ENCODE results near the gene NPTX2.

Gene NPTX2

DNA sequence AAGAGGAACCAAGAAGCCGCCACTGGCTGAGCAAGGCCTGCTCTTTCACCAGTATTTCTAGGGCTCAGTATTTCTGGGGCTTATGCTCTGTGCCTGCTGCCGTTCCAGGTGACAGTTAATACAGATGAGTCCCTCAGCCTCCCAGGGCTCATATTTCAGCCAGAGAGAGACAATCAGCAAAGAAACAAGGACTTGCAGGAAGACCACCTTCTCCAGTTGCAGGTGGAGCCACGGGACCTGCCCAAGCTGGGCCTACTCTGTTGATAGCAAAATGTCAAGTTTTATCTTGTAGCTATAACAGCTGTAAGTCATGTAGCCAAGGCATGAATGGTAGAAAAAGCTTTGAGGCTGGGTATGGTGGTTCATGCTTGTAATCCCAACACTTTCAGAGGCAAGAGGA, 42.7 kb downstream of the NPTX2 start:
- Histone ChIP-seq H2AFZ (ENCODE audit: low read depth, low read length) (no peak overlapping the region), H3K36me3 (replicated peaks; ENCODE audit: low read depth, low read length) (peaks cover 10% of the 10 kb centered on the region), H3K27me3 (ENCODE audit: low read depth, low read length) (no peaks in the 10 kb centered on the region), H3K4me2 (ENCODE audit: low read length) (no peak overlapping the region), H3K4me1 (ENCODE audit: low read length) (peaks cover 7% of the 10 kb centered on the region; the same call in 1 of the 2 replicates), H3K9me3 (ENCODE audit: insufficient read depth, low read length) (peaks cover 8% of the 10 kb centered on the region; the same call in 1 of the 2 replicates), H3K9ac (ENCODE audit: low read length) (no peak overlapping the region), H4K20me1 (ENCODE audit: insufficient read depth, low read length) (no peaks in the 10 kb centered on the region), H3K27ac (ENCODE audit: low read length) (no peak overlapping the region), H3K4me3 (ENCODE audit: low read length) (no peak overlapping the region), H3K79me2 (ENCODE audit: low read length) (no peaks in the 10 kb centered on the region)
- TF ChIP-seq EZH2phosphoT487 (IDR thresholded peaks at IDR 0.05; ENCODE audit: low read depth) = no peak
- TF ChIP-seq, protein P1, sequence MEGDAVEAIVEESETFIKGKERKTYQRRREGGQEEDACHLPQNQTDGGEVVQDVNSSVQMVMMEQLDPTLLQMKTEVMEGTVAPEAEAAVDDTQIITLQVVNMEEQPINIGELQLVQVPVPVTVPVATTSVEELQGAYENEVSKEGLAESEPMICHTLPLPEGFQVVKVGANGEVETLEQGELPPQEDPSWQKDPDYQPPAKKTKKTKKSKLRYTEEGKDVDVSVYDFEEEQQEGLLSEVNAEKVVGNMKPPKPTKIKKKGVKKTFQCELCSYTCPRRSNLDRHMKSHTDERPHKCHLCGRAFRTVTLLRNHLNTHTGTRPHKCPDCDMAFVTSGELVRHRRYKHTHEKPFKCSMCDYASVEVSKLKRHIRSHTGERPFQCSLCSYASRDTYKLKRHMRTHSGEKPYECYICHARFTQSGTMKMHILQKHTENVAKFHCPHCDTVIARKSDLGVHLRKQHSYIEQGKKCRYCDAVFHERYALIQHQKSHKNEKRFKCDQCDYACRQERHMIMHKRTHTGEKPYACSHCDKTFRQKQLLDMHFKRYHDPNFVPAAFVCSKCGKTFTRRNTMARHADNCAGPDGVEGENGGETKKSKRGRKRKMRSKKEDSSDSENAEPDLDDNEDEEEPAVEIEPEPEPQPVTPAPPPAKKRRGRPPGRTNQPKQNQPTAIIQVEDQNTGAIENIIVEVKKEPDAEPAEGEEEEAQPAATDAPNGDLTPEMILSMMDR (IDR thresholded peaks at IDR 0.05; ENCODE audit: low read depth, low read length) = no peak

DNA sequence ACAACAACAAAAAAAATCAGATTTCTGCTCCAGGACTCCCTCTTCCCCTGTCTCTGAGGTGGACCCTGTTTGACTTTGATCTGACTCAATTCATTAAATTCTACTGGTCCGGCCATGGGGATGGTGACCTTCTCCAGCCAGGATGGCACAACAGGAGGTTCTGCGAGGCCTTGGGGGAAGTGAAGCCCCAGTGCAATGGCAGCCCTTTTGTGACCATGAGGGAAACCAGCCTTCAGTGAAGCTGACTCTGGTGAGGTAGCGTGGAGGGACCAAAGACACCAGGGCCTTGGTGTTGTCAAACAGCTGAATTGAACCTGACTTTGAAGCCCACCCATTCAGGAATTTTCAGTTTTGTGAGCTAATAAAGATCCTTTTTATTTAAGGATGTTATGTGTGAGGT, 44.5 kb downstream of the NPTX2 start:
- Histone ChIP-seq H4K20me1 (ENCODE audit: insufficient read depth, low read length) (no peaks in the 10 kb centered on the region), H3K36me3 (replicated peaks; ENCODE audit: low read depth, low read length) (no peaks in the 10 kb centered on the region), H3K27me3 (ENCODE audit: low read depth, low read length) (no peaks in the 10 kb centered on the region), H3K4me2 (ENCODE audit: low read length) (no peak overlapping the region), H3K79me2 (ENCODE audit: low read length) (no peaks in the 10 kb centered on the region), H2AFZ (ENCODE audit: low read depth, low read length) (no peak overlapping the region), H3K4me3 (ENCODE audit: low read length) (no peak overlapping the region), H3K27ac (ENCODE audit: low read length) (no peak overlapping the region), H3K4me1 (ENCODE audit: low read length) (no peaks in the 10 kb centered on the region), H3K9me3 (ENCODE audit: insufficient read depth, low read length) (no peaks in the 10 kb centered on the region), H3K9ac (ENCODE audit: low read length) (no peak overlapping the region)
- TF ChIP-seq, protein P1 (IDR thresholded peaks at IDR 0.05; ENCODE audit: low read depth, low read length) = no peak
- TF ChIP-seq EZH2phosphoT487 (IDR thresholded peaks at IDR 0.05; ENCODE audit: low read depth) = no peak

DNA sequence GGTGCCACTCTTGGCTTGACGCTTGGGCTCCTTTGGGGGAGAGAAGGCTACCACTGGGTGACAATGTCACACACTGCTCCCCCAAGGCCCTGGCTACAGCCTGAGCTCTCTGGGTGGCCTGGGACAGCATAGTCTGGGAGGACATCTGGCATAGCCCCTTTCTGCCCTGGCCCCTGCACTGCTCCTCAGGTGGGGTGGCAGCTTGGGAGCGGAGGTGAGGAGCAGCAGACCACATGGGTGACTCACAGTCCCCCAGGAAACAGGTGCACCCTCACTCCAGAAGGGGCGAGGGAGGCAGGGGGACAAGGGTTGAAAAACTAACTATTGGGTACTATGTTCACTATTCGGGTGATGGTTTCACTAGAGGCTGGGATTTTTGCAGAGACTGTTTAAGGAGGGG, 45.2 kb downstream of the NPTX2 start:
- H3K36me3 ChIP-seq (replicated peaks; ENCODE audit: low read depth, low read length) = no peaks in the 10 kb centered on the region
- TF ChIP-seq EZH2phosphoT487 (IDR thresholded peaks at IDR 0.05; ENCODE audit: low read depth) = no peak
- TF ChIP-seq, protein P1 (IDR thresholded peaks at IDR 0.05; ENCODE audit: low read depth, low read length) = no peak
- H4K20me1 ChIP-seq (ENCODE audit: insufficient read depth, low read length) = no peaks in the 10 kb centered on the region
- no peaks in the 10 kb centered on the region for H3K9me3 ChIP-seq (ENCODE audit: insufficient read depth, low read length)
- no peak overlapping the region for H3K4me3 ChIP-seq (ENCODE audit: low read length)
- H3K79me2 ChIP-seq (ENCODE audit: low read length) = no peaks in the 10 kb centered on the region
- no peak overlapping the region for H3K27ac ChIP-seq (ENCODE audit: low read length)
- H3K9ac ChIP-seq (ENCODE audit: low read length) = no peak overlapping the region
- no peaks in the 10 kb centered on the region for H3K4me1 ChIP-seq (ENCODE audit: low read length)
- H3K4me2 ChIP-seq (ENCODE audit: low read length) = no peak overlapping the region
- no peaks in the 10 kb centered on the region for H3K27me3 ChIP-seq (ENCODE audit: low read depth, low read length)
- no peak overlapping the region for H2AFZ ChIP-seq (ENCODE audit: low read depth, low read length)

DNA sequence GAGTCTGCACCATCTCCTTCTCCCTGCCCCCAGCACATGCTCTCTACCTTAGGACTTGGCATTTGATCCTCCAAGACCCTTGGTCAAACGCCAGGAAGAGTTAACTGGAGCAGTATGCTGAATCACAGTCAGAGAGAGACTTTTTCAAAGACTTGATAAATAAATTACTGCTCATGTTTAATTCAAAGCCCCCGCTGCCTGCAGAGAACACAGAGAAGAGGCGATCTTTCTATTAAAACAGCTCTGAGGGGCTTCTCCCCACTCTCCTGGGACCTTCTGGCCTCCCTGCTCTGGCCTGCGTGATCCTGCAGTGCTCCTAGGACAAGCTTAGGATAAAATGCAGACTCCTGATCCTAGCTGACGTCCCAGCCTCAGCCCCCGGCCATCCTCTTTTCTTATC, 47.8 kb downstream of the NPTX2 start:
- no peak for TF ChIP-seq EZH2phosphoT487 (IDR thresholded peaks at IDR 0.05; ENCODE audit: low read depth)
- TF ChIP-seq, protein P1 (IDR thresholded peaks at IDR 0.05; ENCODE audit: low read depth, low read length) = no peak
- Histone ChIP-seq H3K4me3 (ENCODE audit: low read length) (no peak overlapping the region), H3K36me3 (replicated peaks; ENCODE audit: low read depth, low read length) (no peaks in the 10 kb centered on the region), H3K79me2 (ENCODE audit: low read length) (no peaks in the 10 kb centered on the region), H3K27me3 (ENCODE audit: low read depth, low read length) (no peaks in the 10 kb centered on the region), H4K20me1 (ENCODE audit: insufficient read depth, low read length) (no peaks in the 10 kb centered on the region), H2AFZ (ENCODE audit: low read depth, low read length) (no peak overlapping the region), H3K4me2 (ENCODE audit: low read length) (no peak overlapping the region), H3K4me1 (ENCODE audit: low read length) (no peaks in the 10 kb centered on the region), H3K9me3 (ENCODE audit: insufficient read depth, low read length) (no peaks in the 10 kb centered on the region), H3K27ac (ENCODE audit: low read length) (no peak overlapping the region), H3K9ac (ENCODE audit: low read length) (no peak overlapping the region)
